Breast epithelium (tissue), 4 donors: Measurements from ENCODE around the gene LEFTY2. TPM values are rescaled to one million over a fixed set of nuclear protein-coding genes. Genes with fewer than 3 reads are reported as not detected.
A peak's percentile ranks its signal among the peaks of the same experiment; 100 is the strongest.

ENCODE experiments used
- DNase-seq, 2 donors: peaks; one replicate each; pipeline ENCODE4 v3.0.0-alpha.2; 2019; ENCODE audit warnings: low spot score in 2 of 2
- H3K27ac ChIP-seq, 2 donors: fragments of 200-600 bp; sonication (generic) in 1 of 2; one replicate each; pipeline ENCODE4 v1.5.1; 2016 to 2019; ENCODE audit warnings: mild to moderate bottlenecking in 1 of 2
- H3K27me3 ChIP-seq, 2 donors: fragments of 200-600 bp; sonication (generic) in 1 of 2; one replicate each; pipeline versions ENCODE4 v1.5.1 to v1.6.0; 2017 to 2019; ENCODE audit warnings: control low read depth in 1 of 2, mild to moderate bottlenecking in 1 of 2
- H3K36me3 ChIP-seq: fragments of 200-600 bp; one replicate; pipeline ENCODE4 v1.5.1; 2019
- H3K4me1 ChIP-seq, 2 donors: fragments of 200-600 bp; sonication (generic); one replicate each; pipeline ENCODE4 v1.5.1; 2016 to 2019; ENCODE audit warnings: control low read depth in 1 of 2
- H3K4me3 ChIP-seq, 3 donors: fragments of 200-600 bp; sonication (generic); 1 replicate in 2 of 3; 2 replicates in 1 of 3; pipeline ENCODE4 v1.5.1; 2016 to 2019; ENCODE audit warnings: mild to moderate bottlenecking in 3 of 3, moderate library complexity in 2 of 3
- H3K9me3 ChIP-seq, 2 donors: fragments of 200-600 bp; sonication (generic) in 1 of 2; one replicate each; pipeline ENCODE4 v1.5.1; 2016 to 2019; ENCODE audit warnings: control low read depth in 1 of 2
- CTCF ChIP-seq, 3 donors: fragments of 450-650 bp; IDR thresholded peaks; one replicate each; pipeline ENCODE4 v1.5.1; 2016 to 2017; ENCODE audit warnings: antibody characterized with exemption in 3 of 3, mild to moderate bottlenecking in 3 of 3, moderate library complexity in 3 of 3
- POLR2A ChIP-seq: fragments of 450-650 bp; IDR thresholded peaks from one replicate; pipeline ENCODE4 v1.6.1; 2016; ENCODE audit warnings: antibody characterized with exemption, mild to moderate bottlenecking, moderate library complexity
- POLR2AphosphoS5 ChIP-seq, 3 donors: sonication (generic); formaldehyde crosslinking; IDR thresholded peaks; one replicate each; pipeline ENCODE4 v1.6.1; 2017; ENCODE audit warnings: antibody characterized with exemption in 3 of 3
- intact Hi-C: fragments of 100-400 bp; cut with DNase I; formaldehyde crosslinking; loops from one replicate; pipeline ENCODE4 v1.15.1; 2023; ENCODE audit warnings: low total_unique reads
- total RNA-seq, 3 donors: library from RNA; depleted of rRNA; stranded (reverse); fragments of >200 nt; gene quantifications; one replicate each; pipeline ENCODE4 v1.1.0, GENCODE V29; 2016

LEFTY2 gene
- total RNA-seq, 3 donors from 2014 or later: 0.88 to 0.96 TPM; not detected in 1

DNA sequence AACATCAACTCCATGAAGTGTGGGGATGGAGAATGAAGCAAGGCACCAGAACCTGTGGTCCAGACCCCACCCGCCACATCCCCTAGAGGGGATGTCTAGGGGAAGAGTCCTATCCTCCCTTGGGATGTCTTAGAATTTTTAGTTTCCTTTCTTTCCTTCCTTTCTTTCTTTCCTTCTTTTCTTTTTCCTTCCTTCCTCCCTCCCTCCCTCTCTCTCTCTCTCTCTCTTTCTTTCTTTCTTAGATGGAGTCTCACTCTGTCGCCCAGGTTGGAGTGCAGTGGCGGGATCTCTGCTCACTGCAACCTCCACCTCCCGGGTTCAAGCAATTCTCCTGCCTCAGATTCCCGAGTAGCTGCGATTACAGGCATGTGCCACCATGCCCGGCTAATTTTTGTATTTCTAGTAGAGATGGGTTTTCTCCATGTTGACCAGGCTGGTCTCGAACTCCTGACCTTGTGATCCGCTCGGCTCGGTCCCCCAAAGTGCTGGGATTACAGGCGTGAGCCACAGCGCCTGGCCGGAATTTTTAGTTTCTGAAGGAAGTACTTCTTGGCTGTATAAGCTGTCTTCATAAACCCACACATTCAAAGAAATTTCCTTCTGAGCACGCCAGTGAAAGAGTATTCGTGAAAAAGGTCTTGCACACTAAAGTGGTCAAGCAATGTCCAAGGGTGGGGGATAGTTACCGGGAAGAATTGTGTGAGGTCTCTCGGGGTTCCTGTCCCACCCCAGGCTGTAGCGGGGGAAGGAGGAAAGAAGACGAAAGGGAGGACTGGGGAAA lies 20.8 kb upstream of the LEFTY2 start:
- no peaks in the 10 kb centered on the region for H3K4me1 ChIP-seq
- intact Hi-C loops: no loop called here
- no peak for DNase-seq
- TF ChIP-seq CTCF (IDR thresholded peaks at IDR 0.05) (no peak), POLR2A (no peak), POLR2AphosphoS5 (IDR thresholded peaks at IDR 0.05) (no peak)
- no peaks in the 10 kb centered on the region for H3K27me3 ChIP-seq
- H3K27ac ChIP-seq: no peak overlapping the region
- H3K36me3 ChIP-seq: no peaks in the 10 kb centered on the region
- no peaks in the 10 kb centered on the region for H3K9me3 ChIP-seq
- H3K4me3 ChIP-seq: peak overlapping the region in 1 of 3 donors; percentile 25

DNA sequence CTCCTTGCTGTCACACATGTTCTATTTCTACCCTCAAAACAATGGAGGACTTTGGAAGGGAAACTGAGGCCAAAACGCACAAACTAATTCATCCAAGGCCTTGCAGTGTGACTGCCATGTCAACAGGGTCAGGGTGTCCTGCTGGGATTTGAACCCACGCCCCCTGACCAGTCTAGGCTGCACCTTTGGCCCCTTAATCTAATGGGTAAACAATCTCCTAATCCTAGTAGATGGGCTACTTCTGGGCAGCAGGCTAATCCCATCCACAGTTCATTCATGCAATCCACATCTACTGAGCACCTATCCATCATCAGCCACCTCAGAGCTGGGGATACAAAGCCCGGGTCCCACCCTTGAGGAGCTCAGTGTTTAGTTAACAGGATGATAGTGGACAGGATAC lies 17.0 kb upstream of the LEFTY2 start:
- Histone ChIP-seq H3K4me1 (no peaks in the 10 kb centered on the region), H3K36me3 (no peaks in the 10 kb centered on the region), H3K4me3 (no peak overlapping the region), H3K9me3 (no peaks in the 10 kb centered on the region), H3K27me3 (no peaks in the 10 kb centered on the region), H3K27ac (no peak overlapping the region)
- intact Hi-C loops: no loop called here
- DNase-seq: no peak
- TF ChIP-seq POLR2AphosphoS5 (IDR thresholded peaks at IDR 0.05) (no peak), CTCF (IDR thresholded peaks at IDR 0.05) (no peak), POLR2A (no peak)

DNA sequence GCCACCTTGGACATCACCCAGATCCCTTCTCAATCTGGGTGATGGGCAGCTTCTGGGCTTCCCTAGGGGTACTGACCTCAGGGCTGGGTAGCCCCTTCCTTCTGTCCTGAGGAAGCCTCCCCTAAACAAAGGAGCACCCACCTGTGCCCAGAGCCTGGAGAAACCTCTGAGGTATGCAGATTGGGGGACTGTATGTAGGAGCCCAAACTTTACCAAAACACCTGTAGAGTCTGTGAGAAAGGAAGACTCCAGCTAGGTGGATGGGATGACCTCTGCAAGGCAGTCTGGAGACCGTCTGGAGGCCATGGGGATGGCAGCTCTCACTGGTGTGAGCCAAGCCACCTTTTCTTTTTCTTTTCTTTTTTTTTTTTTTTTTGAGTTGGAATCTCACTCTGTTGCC lies 13.7 kb upstream of the LEFTY2 start:
- no peak overlapping the region for H3K4me3 ChIP-seq
- no peak for DNase-seq
- H3K27ac ChIP-seq: no peak overlapping the region
- H3K27me3 ChIP-seq: no peaks in the 10 kb centered on the region
- TF ChIP-seq POLR2A: no peak
- TF ChIP-seq POLR2AphosphoS5 (IDR thresholded peaks at IDR 0.05): no peak
- no peak for TF ChIP-seq CTCF (IDR thresholded peaks at IDR 0.05)
- no peaks in the 10 kb centered on the region for H3K4me1 ChIP-seq
- H3K9me3 ChIP-seq: no peaks in the 10 kb centered on the region
- intact Hi-C loops: no loop called here
- H3K36me3 ChIP-seq: no peaks in the 10 kb centered on the region

- intact Hi-C loops: no loop called here
- Histone ChIP-seq H3K9me3 (no peaks in the 10 kb centered on the region), H3K27me3 (no peaks in the 10 kb centered on the region), H3K36me3 (no peaks in the 10 kb centered on the region), H3K27ac (no peak overlapping the region), H3K4me1 (no peaks in the 10 kb centered on the region), H3K4me3 (no peak overlapping the region)
- DNase-seq: no peak
- TF ChIP-seq POLR2A (no peak), POLR2AphosphoS5 (IDR thresholded peaks at IDR 0.05) (no peak), CTCF (IDR thresholded peaks at IDR 0.05) (no peak)
Observed at GRCh38 chr1:225953315-225953714, 12.3 kb upstream of the LEFTY2 start.

DNA sequence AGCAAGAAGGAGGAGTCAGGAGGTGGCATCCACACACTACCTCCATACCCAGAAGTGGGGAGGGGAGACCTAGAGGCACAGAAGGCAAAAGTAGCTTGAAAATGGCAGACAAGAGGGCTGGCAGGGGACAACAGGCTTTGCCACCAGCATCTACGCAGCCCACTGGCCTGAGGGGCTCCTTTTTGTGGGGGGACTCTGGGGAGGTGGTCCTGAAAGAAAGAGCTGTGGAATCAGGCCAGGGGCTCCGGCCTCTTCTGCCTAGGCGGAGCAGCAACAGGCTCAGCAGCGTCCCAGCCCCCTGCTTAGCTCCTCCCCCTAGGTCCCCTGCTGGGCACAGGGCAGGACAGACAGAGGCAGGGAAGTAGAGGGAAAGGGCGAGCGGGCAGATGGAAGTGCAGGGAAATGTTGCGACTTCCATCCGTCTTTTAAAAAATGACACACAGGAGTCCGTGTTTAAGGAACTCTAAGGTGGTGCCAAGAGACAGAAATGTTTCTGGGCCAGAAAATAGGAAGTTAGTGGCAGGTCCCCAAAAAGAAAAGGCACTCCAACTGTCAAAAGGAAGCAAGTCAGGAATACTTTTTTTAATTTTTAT lies 10.0 kb upstream of the LEFTY2 start:
- intact Hi-C loops: no loop called here
- H3K4me3 ChIP-seq: no peak overlapping the region
- no peaks in the 10 kb centered on the region for H3K36me3 ChIP-seq
- TF ChIP-seq CTCF (IDR thresholded peaks at IDR 0.05) (no peak), POLR2AphosphoS5 (IDR thresholded peaks at IDR 0.05) (no peak), POLR2A (no peak)
- no peak overlapping the region for H3K27ac ChIP-seq
- H3K9me3 ChIP-seq: no peaks in the 10 kb centered on the region
- no peak for DNase-seq
- H3K4me1 ChIP-seq: no peaks in the 10 kb centered on the region
- no peaks in the 10 kb centered on the region for H3K27me3 ChIP-seq
